ENCODE measurements around the gene RTBDN.

The RTBDN gene

GRCh38 chr19:12788682-12789097 is 45.7 kb downstream of the RTBDN start:
- peak; percentile 90 to 93 for DNase-seq
- TF ChIP-seq POLR2A (IDR thresholded peaks at IDR 0.05; ENCODE audit: low read length) (peak; percentile 64), GATA1 (IDR thresholded peaks at IDR 0.05; ENCODE audit: low read depth, low read length) (no peak)

- DNase-seq = peak; percentile 70 to 74
- TF ChIP-seq POLR2A (IDR thresholded peaks at IDR 0.05; ENCODE audit: low read length) (no peak), GATA1 (IDR thresholded peaks at IDR 0.05; ENCODE audit: low read depth, low read length) (no peak)
Observed at GRCh38 chr19:12788042-12788681, 46.2 kb downstream of the RTBDN start.

DNA sequence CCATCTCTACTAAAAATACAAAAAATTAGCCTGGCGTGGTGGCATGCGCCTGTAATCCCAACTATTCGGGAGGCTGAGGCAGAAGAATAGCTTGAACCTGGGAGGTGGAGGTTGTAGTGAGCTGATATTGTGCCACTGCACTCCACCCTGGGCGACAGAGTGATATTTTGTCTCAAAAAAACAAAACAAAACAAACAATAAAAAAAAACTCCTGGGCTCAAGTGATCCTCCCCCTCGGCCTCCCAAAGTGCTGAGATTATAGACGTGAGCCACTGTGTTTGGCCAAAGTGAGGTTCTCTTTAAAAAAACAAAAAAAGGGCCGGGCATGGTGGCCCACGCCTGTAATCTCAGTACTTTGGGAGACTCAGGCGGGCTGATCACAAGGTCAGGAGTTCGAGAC is 46.9 kb downstream of the RTBDN start:
- no peak for DNase-seq
- no peak for TF ChIP-seq POLR2A (IDR thresholded peaks at IDR 0.05; ENCODE audit: low read length)
- no peak for TF ChIP-seq GATA1 (IDR thresholded peaks at IDR 0.05; ENCODE audit: low read depth, low read length)

DNA sequence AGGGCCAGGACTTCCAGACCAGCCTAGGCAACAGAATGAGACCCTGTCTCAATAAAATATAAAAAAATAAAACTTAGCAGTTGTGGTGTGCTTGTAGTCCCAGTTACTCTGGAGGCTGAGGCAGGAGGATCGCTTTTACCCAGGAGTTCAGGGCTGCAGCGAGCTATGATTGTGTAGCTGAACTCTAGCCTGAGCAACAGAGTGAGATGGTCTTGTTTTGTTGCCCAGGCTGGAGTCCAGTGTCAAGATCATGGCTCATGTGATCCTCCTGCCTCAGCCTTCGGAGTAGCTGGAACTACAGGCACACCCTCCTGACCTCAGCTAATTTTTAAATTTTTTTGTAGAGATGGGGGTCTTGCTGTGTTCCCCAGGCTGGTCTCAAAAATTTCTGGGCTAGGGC is 47.4 kb downstream of the RTBDN start:
- no peak for TF ChIP-seq POLR2A (IDR thresholded peaks at IDR 0.05; ENCODE audit: low read length)
- no peak for TF ChIP-seq GATA1 (IDR thresholded peaks at IDR 0.05; ENCODE audit: low read depth, low read length)
- DNase-seq = no peak

- peak; percentile 49 to 68 for DNase-seq
Observed at GRCh38 chr19:12786141-12786870, 48.1 kb downstream of the RTBDN start.

DNA sequence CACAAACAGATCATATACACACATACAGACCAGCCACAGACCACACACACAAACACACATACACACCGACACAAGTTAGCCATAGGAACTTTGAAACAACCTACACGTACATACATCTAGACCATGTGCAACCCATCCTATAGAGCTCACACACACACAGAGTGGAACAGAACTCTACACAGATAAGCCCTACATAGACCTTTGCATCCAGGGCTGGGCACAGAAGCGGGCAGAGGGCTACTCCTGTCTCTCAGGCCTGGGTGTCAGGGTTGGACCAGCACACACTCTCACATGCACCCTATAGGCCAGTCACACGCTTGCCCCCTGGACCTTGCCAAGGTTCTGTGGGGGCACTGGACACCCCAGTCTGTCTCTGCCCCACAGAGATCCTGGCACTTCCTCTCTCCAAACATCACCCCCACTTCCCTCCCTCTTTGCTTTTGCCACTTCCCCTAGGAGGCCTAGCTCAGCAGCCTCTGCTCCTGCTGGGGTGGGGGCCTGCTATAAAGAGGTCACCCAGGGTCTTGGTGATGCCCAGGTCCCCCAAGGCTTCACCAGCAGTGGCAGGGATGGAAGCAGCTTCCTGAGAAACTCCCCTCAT is 48.8 kb downstream of the RTBDN start:
- TF ChIP-seq POLR2A (IDR thresholded peaks at IDR 0.05; ENCODE audit: low read length) (no peak), GATA1 (IDR thresholded peaks at IDR 0.05; ENCODE audit: low read depth, low read length) (no peak)
- DNase-seq = peak; percentile 76 to 80

More at GRCh38 chr19:12786141-12786870, 48.1 kb downstream of the RTBDN start:
- no peak for TF ChIP-seq POLR2A (IDR thresholded peaks at IDR 0.05; ENCODE audit: low read length)
- TF ChIP-seq GATA1 (IDR thresholded peaks at IDR 0.05; ENCODE audit: low read depth, low read length) = no peak

DNA sequence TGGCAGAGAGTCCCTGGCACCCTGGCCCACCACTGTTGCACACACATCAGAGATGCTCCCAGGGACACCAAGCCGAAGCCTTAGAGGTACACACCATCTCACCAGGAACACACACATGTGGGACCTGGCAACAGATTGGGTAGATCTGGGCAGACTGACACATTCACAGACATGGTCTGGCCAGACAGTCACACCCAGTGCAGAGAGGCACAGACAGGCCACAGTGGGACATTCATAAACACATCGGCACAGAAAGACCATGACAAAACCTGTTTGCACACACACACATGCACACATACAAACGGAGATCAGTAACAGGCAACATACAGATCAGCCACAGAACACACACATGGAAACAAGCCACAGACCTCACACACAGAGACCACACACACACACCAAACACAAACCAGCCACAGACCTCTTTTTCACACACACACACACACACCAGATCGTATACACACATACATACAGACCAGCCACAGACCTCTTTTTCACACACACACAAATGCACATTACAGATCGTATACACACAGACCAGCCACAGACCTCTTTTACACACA is 49.4 kb downstream of the RTBDN start:
- peak; percentile 85 for TF ChIP-seq POLR2A (IDR thresholded peaks at IDR 0.05; ENCODE audit: low read length)
- no peak for TF ChIP-seq GATA1 (IDR thresholded peaks at IDR 0.05; ENCODE audit: low read depth, low read length)
- no peak for DNase-seq

DNA sequence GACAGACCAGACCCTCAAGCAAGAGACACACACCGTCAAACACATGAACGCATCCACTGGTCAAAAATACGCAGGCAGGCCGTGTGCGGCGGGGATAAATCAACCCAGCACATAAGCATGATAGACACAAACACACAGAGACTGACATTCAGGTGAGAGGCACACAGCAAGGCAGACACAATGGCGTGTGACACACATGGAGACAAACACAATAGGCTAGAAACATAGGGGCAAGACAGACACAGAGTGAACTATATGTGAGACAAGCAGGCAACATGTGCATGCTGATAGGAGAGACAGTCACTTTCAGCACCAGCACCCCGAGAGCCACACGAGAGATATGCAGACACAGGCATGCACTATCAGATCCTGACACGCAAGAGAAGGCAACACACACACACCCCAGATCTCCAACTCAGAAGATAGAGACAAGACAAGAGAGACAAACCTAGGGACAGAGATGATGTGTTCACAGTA is 49.9 kb downstream of the RTBDN start:
- DNase-seq = peak; percentile 95 to 99
- TF ChIP-seq GATA1 (IDR thresholded peaks at IDR 0.05; ENCODE audit: low read depth, low read length) (peak; percentile 92), POLR2A (IDR thresholded peaks at IDR 0.05; ENCODE audit: low read length) (peak; percentile 94)

GRCh38 chr19:12783849-12784393 is 50.5 kb downstream of the RTBDN start:
- DNase-seq = peak; percentile 64 to 74

GRCh38 chr19:12783291-12783848 is 51.0 kb downstream of the RTBDN start:
- TF ChIP-seq GATA1 (IDR thresholded peaks at IDR 0.05; ENCODE audit: low read depth, low read length) = no peak
- TF ChIP-seq POLR2A (IDR thresholded peaks at IDR 0.05; ENCODE audit: low read length) = no peak
- DNase-seq = peak; percentile 47 to 67

More at GRCh38 chr19:12783849-12784393, 50.5 kb downstream of the RTBDN start:
- TF ChIP-seq GATA1 (IDR thresholded peaks at IDR 0.05; ENCODE audit: low read depth, low read length) (no peak), POLR2A (IDR thresholded peaks at IDR 0.05; ENCODE audit: low read length) (no peak)

DNA sequence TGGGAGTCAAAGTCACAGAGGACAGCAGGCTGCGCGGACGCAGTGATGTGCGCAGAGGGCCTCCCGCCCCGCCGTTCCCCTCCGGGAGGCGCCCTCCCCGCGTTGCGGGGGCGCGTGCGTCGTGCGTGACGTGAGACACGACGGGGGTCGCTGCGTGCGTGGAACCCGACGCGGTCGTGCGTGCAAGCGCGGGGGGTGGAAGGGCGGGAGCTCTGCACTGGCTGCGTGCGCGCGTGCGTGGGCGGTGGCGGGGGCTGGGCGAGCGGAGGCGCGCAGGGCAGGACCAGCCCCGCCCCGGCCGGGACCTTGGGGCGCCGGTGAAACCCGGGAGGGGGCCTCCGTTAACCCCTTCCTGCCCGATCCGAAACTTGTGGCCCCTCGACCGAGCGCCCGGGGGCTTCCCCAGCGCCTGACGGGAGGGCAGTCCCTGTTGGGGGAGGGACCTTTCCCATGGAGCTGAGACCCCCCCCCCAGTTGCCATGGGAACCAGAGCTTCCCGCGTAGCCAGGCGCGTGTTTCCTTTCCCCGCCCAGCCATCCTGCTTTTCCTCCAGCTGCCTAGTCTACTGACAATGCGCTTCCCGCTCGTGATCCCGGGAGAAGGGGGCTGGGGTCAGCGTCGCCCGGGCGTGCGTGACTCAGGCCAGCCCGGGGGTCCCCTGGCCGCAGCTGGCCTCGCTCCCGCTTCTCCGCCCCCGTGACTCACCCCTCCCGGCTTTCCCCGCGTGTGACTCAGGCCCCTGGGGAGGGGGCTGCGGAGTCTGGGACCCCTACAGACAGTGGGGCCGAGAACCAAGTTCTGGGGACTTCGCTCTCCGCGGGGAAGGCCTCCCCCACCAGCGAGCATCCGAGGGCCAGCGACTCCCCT is 51.7 kb downstream of the RTBDN start:
- TF ChIP-seq POLR2A (IDR thresholded peaks at IDR 0.05; ENCODE audit: low read length) = peak; percentile 39
- no peak for TF ChIP-seq GATA1 (IDR thresholded peaks at IDR 0.05; ENCODE audit: low read depth, low read length)
- peak; percentile 86 to 90 for DNase-seq

DNA sequence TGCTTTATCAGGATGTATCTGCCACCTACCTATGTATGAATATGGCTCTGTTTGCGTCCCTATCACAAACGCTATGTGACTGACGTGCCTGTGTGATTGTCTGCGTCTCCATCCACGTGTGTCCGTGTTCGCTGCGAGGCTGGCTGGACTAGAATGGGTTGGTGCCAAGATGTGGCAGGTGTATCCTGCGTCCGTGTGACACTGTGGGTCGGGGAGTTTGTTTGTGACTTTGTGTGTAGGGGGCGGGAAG is 52.3 kb downstream of the RTBDN start:
- TF ChIP-seq POLR2A (IDR thresholded peaks at IDR 0.05; ENCODE audit: low read length) (peak; percentile 57), GATA1 (IDR thresholded peaks at IDR 0.05; ENCODE audit: low read depth, low read length) (no peak)
- no peak for DNase-seq

Data from erythroblast (primary cell).